ENCODE results near the gene LARGE2.

LARGE2 gene

GRCh38 chr11:45922425-45923082 lies at the start of gene LARGE2:
Gene LARGE2, plus strand, starts transcription at chr11:45922656. Its CDS starts 227 bp downstream, at chr11:45922883.
- DNase-seq = peak; percentile 19

- no peak for DNase-seq
Measured at GRCh38 chr11:45876401-45876800, 46.1 kb upstream of the LARGE2 start.

- no peak for DNase-seq
Measured at GRCh38 chr11:45877221-45877620, 45.2 kb upstream of the LARGE2 start.

DNA sequence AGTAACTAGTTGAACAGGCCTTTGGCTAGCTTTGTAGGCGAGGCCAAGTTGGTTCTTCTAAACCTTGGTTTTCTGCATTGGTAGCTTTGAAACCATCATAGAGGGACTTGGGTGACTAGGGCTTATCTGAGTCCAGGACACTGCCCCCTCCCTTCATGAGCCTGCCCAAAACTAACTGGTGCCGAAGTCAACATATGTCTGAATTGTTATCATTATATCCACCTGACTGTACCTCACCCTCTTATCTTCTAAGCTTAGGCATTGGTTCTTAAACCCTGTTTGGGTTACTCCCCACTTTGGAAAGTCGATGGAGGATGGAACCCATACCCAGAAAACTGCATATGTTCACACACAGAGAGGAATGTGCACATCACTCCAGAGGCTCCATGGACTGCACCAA lies 44.6 kb upstream of the LARGE2 start:
- DNase-seq = no peak

- no peak for DNase-seq
Measured at GRCh38 chr11:45879803-45880686, 42.4 kb upstream of the LARGE2 start.

DNA sequence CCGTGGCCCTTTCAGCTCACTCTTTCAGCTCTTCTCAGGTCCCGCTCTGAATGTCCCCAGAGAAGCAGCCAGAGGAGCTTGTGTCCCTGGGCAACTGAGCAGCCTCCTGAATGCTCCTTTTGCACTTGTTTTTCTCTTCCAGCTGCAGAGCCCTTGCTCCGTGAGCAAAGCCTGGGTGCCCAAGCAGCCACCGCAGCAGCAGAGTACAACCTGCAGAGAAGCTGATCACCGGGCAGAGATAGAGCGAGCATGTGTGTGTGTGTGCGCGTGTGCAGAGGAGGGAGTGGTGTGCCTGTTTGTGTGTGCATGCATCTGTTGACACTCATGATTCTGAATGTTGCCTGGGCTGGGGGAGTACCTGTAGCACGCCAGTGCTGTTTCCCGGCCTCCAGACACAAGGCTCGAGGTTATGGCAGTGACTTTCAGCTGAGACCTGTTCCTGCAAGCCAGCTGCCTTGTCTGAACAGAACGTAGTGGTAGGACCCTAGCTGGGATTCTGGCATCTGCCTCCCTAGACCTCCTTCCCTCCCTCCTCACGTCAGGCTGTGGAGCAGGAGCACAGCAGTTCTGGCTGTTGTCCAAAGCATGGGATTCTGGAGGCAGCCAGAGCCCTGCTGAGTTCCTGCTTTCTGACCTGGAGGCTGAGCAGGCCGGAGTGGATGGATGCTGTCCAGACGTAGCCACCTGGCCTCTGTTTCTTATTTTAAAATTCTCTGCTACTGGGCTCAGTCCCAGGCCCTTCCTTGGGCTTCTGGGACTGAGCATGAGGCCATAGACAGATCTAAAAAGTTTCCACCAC lies 41.5 kb upstream of the LARGE2 start:
- no peak for DNase-seq

DNA sequence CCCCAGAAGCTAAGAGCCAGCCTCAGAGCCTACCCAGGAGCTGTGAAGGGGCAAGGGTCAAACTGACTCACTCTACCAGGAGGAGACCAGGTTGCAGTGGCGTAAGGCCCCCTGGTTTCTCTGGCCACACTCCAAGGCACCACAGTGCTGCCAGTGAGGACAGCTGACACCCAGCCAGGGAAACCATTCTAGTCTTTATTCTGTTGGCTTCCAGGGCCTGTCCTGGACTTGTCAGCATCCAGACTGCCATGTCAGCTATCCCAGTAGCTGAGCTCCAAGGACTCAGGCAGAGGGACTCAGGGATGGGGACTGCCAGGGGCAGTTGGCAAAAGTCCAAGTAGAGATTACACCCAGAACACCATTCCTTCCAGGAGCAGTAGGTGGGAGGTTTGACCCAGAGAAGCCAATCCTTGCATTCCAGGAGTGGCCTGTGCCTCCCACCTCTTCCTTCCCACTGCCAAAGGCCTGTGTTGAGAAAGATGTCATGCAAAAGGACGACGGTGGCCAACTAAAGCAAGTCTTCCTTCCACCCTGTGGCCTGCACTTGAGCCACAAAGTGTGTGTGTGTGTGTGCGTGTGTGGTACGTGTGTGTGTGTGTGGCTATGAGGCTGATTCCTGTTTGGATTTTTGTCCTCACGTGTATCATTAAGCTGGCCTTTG lies 40.6 kb upstream of the LARGE2 start:
- DNase-seq = no peak

DNA sequence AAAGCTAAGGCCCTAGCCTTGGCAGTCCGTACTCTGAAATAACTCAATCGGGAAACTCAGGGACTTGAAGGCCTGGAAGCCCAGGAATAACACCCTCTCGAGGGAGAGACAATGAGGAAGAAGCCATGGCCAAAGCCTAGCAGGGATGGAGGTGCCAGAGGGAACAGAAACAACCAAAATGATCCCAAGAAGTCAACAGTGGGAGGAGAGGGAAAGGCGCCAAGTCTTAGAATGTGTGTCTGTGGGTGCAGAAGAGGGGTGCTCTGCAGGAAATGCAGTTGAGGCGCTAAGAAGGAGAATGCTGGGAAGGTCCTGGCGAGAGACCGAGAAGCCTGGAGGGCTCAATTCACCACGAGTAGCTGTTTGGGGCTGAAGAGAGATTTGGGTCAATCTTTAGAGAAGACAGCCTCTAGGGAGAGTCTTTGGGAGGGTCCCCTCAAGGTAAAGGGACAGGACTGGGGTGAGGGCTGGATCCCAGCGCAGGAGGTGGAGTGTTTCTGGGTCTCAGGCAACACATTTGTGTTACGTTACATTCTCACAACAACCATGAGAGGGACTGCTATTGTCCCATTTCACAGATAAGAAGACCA lies 37.8 kb upstream of the LARGE2 start:
- no peak for DNase-seq

DNA sequence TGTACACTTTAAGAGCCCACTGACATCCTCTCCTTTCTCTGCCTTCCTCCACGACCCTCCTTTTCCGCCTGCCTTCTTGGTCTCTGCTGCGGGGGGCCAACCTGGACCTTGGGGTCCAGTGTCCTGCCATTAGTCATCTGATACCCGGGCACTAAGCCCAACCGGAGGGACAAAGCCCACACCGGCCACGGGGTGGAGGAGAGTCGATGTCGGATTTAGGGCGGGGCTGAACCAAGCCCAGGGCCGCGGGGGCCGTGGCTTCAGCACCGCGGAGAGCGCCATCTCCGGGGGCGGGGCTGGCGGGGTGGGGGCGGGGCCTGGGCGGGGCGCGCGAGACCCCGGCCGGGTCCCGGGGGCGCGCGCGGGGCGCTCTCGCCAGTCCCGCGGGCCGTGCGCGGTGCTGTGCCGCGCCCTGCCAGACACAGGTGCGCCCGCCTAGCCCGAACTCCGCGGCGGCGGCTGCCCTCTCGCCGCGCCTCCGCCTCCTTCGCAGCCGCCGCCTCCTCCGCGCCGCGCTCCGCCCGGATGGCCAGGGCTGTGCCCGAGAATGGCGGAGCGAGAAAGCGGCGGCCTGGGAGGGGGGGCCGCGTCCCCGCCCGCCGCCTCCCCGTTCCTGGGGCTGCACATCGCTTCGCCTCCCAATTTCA lies 37.1 kb upstream of the LARGE2 start, which contains the start of gene MAPK8IP1:
Gene MAPK8IP1 (plus strand): TSS at position 378 of the 647 bp plus-strand sequence. CDS start 170 bp downstream, at position 548.
- DNase-seq = peak; percentile 48

- DNase-seq = no peak
Measured at GRCh38 chr11:45885921-45886721, 36.3 kb upstream of the LARGE2 start.

- no peak for DNase-seq
Measured at GRCh38 chr11:45886816-45887520, 35.5 kb upstream of the LARGE2 start.

DNA sequence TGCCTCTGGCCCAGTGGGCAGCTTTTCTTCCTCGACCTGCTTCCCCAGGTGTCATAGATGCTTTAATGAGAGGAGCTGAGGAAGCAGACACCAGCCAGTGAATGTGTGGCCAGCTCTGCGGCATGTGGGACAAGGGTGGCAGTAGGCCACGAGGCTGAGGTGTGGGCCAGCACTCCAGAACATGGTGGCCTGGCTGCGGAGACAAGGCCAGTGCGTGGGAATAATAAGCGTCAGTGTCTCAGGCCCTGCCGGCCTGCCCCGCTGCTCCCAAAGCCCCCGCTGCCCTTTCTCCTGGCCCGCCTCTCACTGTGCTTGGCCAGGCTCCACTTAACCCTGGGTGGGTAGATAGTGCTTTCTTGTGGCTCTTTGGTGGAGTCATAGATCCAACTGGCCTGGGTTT lies 34.9 kb upstream of the LARGE2 start:
- DNase-seq = no peak

DNA sequence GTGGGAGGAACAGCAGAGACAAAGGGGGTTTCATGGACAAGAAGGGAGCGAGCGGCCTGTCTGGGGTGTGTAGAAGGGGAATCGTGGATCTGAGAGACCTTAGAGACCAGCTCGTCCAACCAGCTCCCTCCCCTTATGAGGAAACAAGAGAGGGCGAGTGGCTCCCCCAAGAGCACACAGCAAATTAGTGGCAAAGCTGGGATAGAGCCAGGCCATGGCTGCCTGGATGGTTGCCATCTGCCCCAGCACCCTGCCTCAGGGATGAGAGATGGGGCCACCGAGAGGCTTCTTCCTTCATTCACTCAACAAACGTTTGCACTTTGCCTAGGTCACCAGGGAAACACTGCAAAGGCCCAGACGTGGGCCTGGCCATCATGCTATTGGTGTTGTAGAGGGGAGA lies 32.9 kb upstream of the LARGE2 start:
- no peak for DNase-seq

DNA sequence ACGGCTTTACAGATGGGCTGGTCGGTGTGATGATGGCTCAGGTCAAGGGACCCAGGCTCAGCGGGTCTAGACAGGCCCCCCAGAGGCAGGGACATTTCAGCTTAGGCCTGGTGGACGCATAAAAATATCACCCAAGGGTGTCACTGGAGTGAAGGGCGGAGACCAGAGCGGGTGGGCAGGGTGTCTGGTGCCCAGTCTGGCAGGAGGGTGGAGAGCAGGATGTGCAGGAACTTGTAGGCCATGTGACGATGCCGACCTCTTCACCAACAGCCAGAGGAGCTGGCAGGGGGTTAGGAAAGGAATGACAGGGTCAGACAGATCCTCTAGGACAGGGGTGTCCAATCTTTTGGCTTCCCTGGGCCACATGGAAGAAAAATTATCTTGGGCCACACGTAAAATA lies 32.5 kb upstream of the LARGE2 start:
- DNase-seq = no peak

DNA sequence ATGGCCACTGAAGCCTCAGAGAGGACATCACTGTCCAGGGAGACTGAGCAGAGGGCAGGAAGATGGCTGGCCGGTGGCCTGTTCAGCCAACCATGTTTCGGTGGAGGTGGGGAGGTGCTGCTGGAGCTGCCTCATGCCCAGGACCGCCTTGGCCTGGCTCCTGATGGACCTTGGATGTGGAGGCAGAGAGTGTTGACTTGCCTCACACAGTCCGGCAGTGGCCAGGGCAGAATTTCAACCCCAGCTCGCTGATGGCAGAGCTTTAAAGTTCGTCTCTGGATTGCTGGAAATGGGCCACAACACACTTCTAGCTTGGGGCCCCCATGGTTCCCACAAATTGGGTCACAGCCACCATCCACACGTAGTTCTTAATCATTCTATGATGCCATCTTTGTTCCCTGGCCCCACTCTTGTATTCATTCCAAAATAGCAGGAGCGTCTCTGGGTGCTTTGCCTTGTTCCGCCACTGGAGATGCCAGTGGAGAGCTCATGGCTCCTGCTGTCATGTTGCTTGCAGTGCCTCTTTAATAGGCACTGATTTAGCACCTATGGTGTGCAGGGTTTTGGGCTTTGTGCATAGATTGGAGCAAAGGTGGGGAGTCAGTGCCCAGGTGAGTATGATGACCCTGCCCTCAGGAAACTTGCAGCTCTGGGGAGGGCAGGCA lies 31.4 kb upstream of the LARGE2 start:
- DNase-seq = no peak

GRCh38 chr11:45892856-45893255 lies 29.6 kb upstream of the LARGE2 start:
- DNase-seq = no peak

DNA sequence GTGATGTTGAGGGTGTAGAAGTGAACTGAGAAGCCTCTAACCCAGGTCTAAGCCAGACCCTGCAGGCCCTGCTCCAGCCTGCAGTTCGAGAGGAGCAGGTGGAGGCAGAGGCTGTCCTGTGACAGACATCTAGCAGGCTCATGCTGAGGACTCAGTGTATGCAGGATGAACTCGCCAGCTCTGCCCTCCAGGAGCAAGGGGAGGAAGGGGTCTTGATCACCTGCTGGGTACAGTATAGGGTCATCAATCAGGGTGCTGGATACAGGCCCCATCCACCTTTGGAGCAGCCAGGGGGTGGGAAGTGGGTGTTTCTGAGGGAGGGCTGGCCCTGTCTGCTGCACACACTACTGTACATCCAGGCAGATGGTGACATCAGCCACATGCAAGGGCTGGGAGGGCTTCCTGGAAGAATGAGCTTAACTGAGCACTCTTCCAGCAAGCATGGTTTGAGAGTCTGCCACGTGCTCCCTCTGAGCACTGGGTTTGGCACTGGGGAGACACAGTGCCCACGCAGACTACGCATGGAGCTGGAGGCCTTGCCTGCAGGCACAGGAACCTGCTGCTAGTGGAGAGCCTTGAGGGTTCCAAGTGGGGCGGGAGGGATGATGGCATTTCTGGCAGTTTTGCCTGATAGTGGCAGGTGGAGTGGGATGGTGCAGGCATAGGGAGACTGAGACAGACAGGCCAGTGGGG lies 27.8 kb upstream of the LARGE2 start:
- no peak for DNase-seq

DNA sequence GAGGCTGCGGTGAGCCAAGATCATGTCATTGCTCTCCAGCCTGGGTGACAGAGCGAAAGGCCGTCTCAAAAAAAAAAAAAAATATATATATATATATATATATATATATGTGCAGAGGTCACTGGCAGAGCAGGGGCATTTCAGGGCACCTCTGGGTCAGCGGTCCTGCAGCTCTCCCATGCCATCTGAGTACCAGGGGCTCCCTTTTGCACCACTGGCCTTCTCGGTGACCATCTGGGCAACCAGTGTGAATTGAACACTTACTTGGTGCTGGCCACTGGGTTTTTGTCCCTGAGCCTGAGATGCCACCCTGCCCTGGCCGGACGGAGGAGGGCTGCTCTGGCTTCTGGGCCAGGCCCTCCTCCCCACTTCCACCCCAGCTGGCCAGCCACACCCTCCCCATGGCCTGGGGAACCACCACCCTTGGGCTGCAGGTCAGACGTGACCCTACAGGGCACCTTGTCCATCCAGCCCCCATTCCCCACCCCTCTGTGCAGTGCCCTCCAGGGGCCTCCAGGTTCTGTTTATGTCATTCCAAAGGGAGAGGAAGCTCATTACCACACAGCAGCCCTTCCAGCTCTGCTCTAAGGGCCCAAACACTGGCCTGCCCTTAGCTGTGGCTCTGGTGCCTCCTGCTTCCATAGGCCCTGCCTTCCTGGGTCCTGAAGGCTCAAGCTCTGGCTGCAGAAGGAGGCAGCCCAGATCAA lies 26.8 kb upstream of the LARGE2 start:
- DNase-seq = no peak

All from CD4-positive, alpha-beta T cell treated with Interleukin-15 for 1 hour (primary cell).